Osteoblast (primary cell): Measurements from ENCODE around the gene CHRNA1. TPM values are rescaled to one million over a fixed set of nuclear protein-coding genes. Genes with fewer than 3 reads are reported as not detected.
A peak's percentile ranks its signal among the peaks of the same experiment; 100 is the strongest.

ENCODE experiments used
- DNase-seq: peaks from one replicate; pipeline ENCODE4 v3.0.0; 2011; ENCODE audit warnings: low spot score, mixed read lengths; ENCODE audit not compliant: insufficient read length; ENCODE audit errors: missing footprints
- H2AFZ ChIP-seq: 2 replicates; pipeline ENCODE4 v1.6.0; 2011; ENCODE audit warnings: mild to moderate bottlenecking, low read length
- H3K27ac ChIP-seq: 2 replicates; pipeline ENCODE4 v1.5.1; 2011; ENCODE audit warnings: mild to moderate bottlenecking, low read depth, low read length, moderate library complexity
- H3K27me3 ChIP-seq: 2 replicates; pipeline ENCODE4 v1.6.0; 2012; ENCODE audit warnings: mild to moderate bottlenecking, control low read depth, inconsistent platforms, low read length, moderate library complexity; ENCODE audit not compliant: insufficient read depth
- H3K36me3 ChIP-seq: 2 replicates; pipeline ENCODE4 v1.5.1; 2011; ENCODE audit warnings: mild to moderate bottlenecking, low read length, control low read depth, moderate library complexity; ENCODE audit not compliant: insufficient read depth
- H3K4me1 ChIP-seq: 2 replicates; pipeline ENCODE4 v1.5.1; 2011; ENCODE audit warnings: mild to moderate bottlenecking, low read length, control low read depth, moderate library complexity; ENCODE audit not compliant: insufficient read depth
- H3K4me2 ChIP-seq: 2 replicates; pipeline ENCODE4 v1.6.0; 2011; ENCODE audit warnings: mild to moderate bottlenecking, low read length; ENCODE audit not compliant: insufficient read depth
- H3K4me3 ChIP-seq: fragments of 200-600 bp; sonication (generic); 3 replicates; pipeline ENCODE4 v1.5.1; 2012; ENCODE audit warnings: mild to moderate bottlenecking, low read length, inconsistent platforms; ENCODE audit not compliant: insufficient read depth
- H3K79me2 ChIP-seq: 2 replicates; pipeline ENCODE4 v1.6.0; 2012; ENCODE audit warnings: mild to moderate bottlenecking, low read length, control low read depth, inconsistent platforms; ENCODE audit not compliant: insufficient read depth
- H3K9me3 ChIP-seq: 2 replicates; pipeline ENCODE4 v1.5.1; 2011; ENCODE audit warnings: low read depth, low read length, control low read depth
- H4K20me1 ChIP-seq: 2 replicates; pipeline ENCODE4 v1.6.0; 2012; ENCODE audit warnings: mild to moderate bottlenecking, low read length, control low read depth; ENCODE audit not compliant: insufficient read depth
- CTCF ChIP-seq: IDR thresholded peaks from 2 replicates; pipeline ENCODE4 v1.5.1; 2011; ENCODE audit warnings: mild to moderate bottlenecking, low read depth, low read length, moderate library complexity; ENCODE audit errors: extremely low read depth
- total RNA-seq: library from RNA; depleted of rRNA; stranded (reverse); fragments of >200 nt; gene quantifications from 2 replicates; pipeline ENCODE4 v1.2.3, GENCODE V29; 2012

Gene CHRNA1
- total RNA-seq, 1 donor: not detected

- H3K9me3 ChIP-seq: no peaks in the 10 kb centered on the region
- H4K20me1 ChIP-seq: no peaks in the 10 kb centered on the region
- H2AFZ ChIP-seq: no peak overlapping the region
- DNase-seq: no peak
- H3K4me2 ChIP-seq: no peak overlapping the region
- no peak overlapping the region for H3K4me3 ChIP-seq
- no peak for TF ChIP-seq CTCF
- no peak overlapping the region for H3K27ac ChIP-seq
- no peaks in the 10 kb centered on the region for H3K36me3 ChIP-seq
- H3K4me1 ChIP-seq: peaks cover 4% of the 10 kb centered on the region
- no peaks in the 10 kb centered on the region for H3K79me2 ChIP-seq
- H3K27me3 ChIP-seq: peaks cover 2% of the 10 kb centered on the region
Observed at GRCh38 chr2:174756743-174757142, 7.5 kb downstream of the CHRNA1 start.

- Histone ChIP-seq H3K4me1 (peaks cover 4% of the 10 kb centered on the region), H3K9me3 (no peaks in the 10 kb centered on the region), H3K36me3 (no peaks in the 10 kb centered on the region), H2AFZ (no peak overlapping the region), H3K4me3 (no peak overlapping the region), H3K79me2 (no peaks in the 10 kb centered on the region), H3K27me3 (peaks cover 4% of the 10 kb centered on the region), H4K20me1 (no peaks in the 10 kb centered on the region), H3K27ac (no peak overlapping the region), H3K4me2 (no peak overlapping the region)
- peak; percentile 56 for DNase-seq
- no peak for TF ChIP-seq CTCF
Observed at GRCh38 chr2:174753038-174753633, 11.1 kb downstream of the CHRNA1 start.

GRCh38 chr2:174752403-174753037, 11.8 kb downstream of the CHRNA1 start:
- Histone ChIP-seq H2AFZ (no peak overlapping the region), H3K27me3 (peaks cover 10% of the 10 kb centered on the region), H4K20me1 (no peaks in the 10 kb centered on the region), H3K4me1 (peaks cover 4% of the 10 kb centered on the region), H3K4me3 (no peak overlapping the region), H3K36me3 (no peaks in the 10 kb centered on the region), H3K4me2 (peak overlapping the region; percentile 29), H3K27ac (no peak overlapping the region), H3K79me2 (no peaks in the 10 kb centered on the region), H3K9me3 (no peaks in the 10 kb centered on the region)
- no peak for TF ChIP-seq CTCF
- no peak for DNase-seq

GRCh38 chr2:174750923-174751441, 13.3 kb downstream of the CHRNA1 start:
- Histone ChIP-seq H3K4me3 (no peak overlapping the region), H3K79me2 (no peaks in the 10 kb centered on the region), H3K36me3 (no peaks in the 10 kb centered on the region), H3K4me1 (peaks cover 4% of the 10 kb centered on the region), H4K20me1 (no peaks in the 10 kb centered on the region), H3K9me3 (no peaks in the 10 kb centered on the region), H3K4me2 (no peak overlapping the region), H2AFZ (no peak overlapping the region), H3K27ac (no peak overlapping the region), H3K27me3 (peaks cover 14% of the 10 kb centered on the region)
- TF ChIP-seq CTCF: no peak
- no peak for DNase-seq
